Epithelial cell of proximal tubule (primary cell): ENCODE results near the gene FAM20A. TPM values are rescaled to one million over a fixed set of nuclear protein-coding genes. Genes with fewer than 3 reads are reported as not detected.
"Not testable (repeated sequence)": the region's sequence is repeated elsewhere in the genome, so short reads cannot be mapped to it uniquely, and the experiment has no call there.

Experiments
- DNase-seq: peaks from one replicate; pipeline ENCODE4 v3.0.0-alpha.2; 2011; ENCODE audit warnings: low read depth
- H3K4me3 ChIP-seq: 2 replicates; pipeline ENCODE4 v1.5.1; 2011; ENCODE audit warnings: low read depth, mild to moderate bottlenecking, low read length
- CTCF ChIP-seq: conservative IDR thresholded peaks from 2 replicates; pipeline ENCODE4 v1.5.1; 2012; ENCODE audit warnings: low read depth, mild to moderate bottlenecking, low read length
- total RNA-seq: library from RNA; depleted of rRNA; stranded (reverse); fragments of >200 nt; gene quantifications from 2 replicates; pipeline ENCODE4 v1.2.3, GENCODE V29; 2015

The FAM20A gene
- total RNA-seq, 1 donor from 2014 or later: not detected

DNA sequence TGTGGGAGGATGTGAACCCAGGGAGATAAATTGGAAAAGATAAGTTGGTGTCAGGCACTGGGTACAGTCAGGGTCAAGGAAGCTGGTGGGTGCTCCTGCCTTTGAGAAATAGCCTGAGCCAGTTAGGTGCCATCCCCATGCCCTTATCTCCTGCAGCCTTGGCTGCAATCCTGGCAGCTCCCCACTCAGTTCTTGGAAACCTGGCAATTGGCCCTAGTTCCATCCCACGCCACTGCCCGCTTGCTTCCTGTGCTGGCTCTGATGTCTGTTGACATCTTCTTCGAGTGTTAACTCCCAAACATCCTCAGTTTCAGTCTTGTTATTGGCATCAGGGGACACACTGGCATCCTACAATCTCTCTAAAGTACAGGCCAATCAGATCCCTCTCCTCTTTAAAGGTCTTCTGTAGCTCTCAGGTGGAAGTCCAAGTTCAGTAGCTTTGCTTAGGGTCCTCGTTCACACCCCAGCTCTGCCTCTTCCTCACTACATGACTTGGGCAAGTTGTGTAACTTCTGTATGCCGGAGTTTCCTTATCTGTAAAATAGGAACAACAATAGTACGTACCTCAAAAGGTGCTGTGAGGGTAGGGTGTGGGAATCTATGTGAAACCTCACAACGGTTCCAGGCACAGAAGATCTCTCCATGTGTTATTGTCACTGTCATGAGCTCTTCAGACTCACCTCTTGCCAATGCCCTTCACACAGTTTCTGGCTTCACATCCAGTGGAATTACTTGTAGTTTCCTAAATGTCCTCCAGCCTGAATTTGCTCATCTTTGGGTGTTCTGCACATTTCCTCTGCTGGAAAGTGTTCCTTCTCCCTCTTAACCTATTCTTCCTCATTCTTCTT, 102.5 kb downstream of the FAM20A start:
- TF ChIP-seq CTCF: no peak
- no peak for DNase-seq
- H3K4me3 ChIP-seq: no peak overlapping the region

DNA sequence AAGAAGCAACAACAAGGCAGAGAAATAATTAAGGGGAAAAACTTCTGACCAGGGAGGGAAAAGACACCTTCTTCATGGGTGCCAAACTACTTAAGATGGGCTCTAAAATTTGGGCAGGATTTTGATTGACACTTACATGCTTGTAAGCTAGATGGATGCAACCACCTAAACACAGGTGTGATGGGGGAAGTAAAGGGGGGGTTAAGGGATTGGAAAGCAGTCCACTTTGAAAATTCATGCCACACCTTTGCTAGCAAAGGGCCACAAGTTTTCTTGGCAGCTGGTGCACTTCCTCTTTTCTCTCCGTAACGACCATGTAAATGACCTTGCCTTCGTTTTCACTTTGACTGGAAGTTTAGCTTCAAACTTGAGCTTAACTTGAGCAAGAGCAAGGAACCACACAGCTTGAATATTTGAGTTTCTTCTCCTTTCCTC, 103.3 kb downstream of the FAM20A start:
- H3K4me3 ChIP-seq: no peak overlapping the region
- no peak for DNase-seq
- no peak for TF ChIP-seq CTCF

DNA sequence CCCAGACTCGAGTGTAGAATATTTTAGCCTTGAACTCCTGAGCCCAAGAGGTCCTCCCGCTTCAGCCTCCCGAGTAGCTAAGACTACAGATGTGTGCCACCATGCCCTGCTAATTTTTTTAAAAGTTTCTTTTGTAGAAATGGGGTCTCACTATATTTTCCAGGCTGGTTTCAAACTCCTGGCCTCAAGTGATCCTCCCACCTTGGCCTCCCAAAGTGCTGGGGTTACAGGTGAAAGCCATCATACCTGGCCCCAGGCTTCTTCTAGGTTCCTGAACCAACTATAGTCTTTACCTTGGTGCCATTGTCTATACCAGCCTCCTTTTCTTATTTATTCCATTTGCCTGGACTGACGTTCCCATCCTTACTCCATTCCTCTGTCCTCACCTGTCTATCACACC, 106.1 kb downstream of the FAM20A start:
- DNase-seq: no peak
- TF ChIP-seq CTCF: no peak

DNA sequence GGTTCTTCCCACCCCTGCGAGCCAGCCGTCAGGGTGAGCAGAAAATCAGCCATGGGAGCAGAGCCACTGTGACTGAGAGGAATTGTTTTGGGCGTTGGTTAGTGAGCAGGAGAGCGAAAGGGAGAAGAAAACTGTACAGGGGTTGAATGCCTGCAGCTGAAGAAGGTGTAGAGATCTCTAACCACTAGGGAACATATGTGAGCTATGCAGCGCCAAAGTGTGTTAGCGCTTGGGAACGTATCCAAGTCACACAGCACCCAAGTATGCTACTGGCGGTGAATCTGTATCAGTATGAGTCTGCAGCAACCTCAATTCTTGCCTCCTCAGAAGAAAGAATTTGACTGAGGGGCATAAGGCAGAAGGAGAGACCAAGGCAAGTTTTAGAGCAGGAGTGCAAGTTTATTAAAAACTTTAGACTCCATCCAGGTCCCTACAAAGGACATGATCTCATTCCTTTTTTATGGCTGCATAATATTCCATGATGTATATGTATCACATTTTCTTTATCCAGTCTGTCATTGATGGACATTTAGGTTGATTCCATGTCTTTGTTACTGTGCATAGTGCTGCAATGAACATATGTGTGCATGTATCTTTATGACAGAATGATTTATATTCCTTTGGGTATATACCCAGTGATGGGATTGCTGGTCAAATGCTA, 108.6 kb downstream of the FAM20A start:
- DNase-seq, H3K4me3 ChIP-seq: not testable (repeated sequence)

More for the DNA sequence above, 106.1 kb downstream of the FAM20A start:
- no peak overlapping the region for H3K4me3 ChIP-seq

GRCh38 chr17:68491381-68492231, 109.6 kb downstream of the FAM20A start:
- TF ChIP-seq CTCF: no peak
- DNase-seq: no peak
- H3K4me3 ChIP-seq: no peak overlapping the region

DNA sequence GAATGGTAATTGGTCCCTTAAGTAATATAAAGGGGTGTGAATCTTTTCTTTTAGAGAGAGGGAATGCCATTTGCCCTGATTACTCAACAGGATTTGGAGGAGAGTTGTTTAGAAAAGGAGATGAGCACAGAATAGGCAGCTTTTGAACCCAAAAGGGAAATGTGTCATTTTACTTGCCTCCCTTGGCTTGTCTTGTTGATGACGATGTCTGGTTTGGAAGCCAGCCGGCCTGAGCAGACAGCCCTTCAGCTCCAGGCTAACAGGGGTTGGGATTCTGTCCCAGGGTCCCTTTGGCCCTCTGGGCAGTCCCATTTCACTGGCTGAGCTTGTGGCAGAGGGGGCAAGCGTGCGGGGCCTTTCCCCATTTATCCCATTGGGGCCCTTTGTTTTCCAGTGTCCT, 111.2 kb downstream of the FAM20A start:
- no peak for TF ChIP-seq CTCF

More for the DNA sequence above, 111.2 kb downstream of the FAM20A start:
- DNase-seq: no peak
- no peak overlapping the region for H3K4me3 ChIP-seq

Other genes with a start within 250 kb of the FAM20A start
- 20.2 and 23.4 TPM in 2 replicates for gene WIPI1, start 143.9 kb downstream of the FAM20A start, total RNA-seq
- 131 and 157 TPM in 2 replicates for gene PRKAR1A, start 88.9 kb downstream of the FAM20A start, total RNA-seq